Spleen (tissue), 11 donors: ENCODE results near the gene REV3L. TPM values are rescaled to one million over a fixed set of nuclear protein-coding genes. Genes with fewer than 3 reads are reported as not detected.

ENCODE experiments used
- DNase-seq: peaks from one replicate; pipeline ENCODE4 v3.0.0-alpha.2; 2020
- H3K27ac ChIP-seq, 8 donors: fragments of 200-600 bp; sonication (generic) in 7 of 8; 1 replicate in 4 of 8; 2 replicates in 4 of 8; pipeline versions ENCODE4 v1.5.0 to v1.8.0; 2016 to 2021; ENCODE audit warnings: inconsistent platforms in 4 of 8, mild to moderate bottlenecking in 4 of 8, moderate library complexity in 1 of 8
- H3K27me3 ChIP-seq, 7 donors: fragments of 200-600 bp; sonication (generic) in 6 of 7; replicated peaks in 1 of 7; 1 replicate in 4 of 7; 2 replicates in 3 of 7; pipeline versions ENCODE4 v1.5.0 to v1.8.0; 2016 to 2021; ENCODE audit warnings: inconsistent platforms in 3 of 7, mild to moderate bottlenecking in 1 of 7
- H3K36me3 ChIP-seq, 6 donors: fragments of 200-600 bp; sonication (generic) in 5 of 6; 1 replicate in 4 of 6; 2 replicates in 2 of 6; pipeline versions ENCODE4 v1.5.0 to v1.8.0; 2016 to 2021; ENCODE audit warnings: inconsistent platforms in 2 of 6
- H3K4me1 ChIP-seq, 6 donors: fragments of 200-600 bp; sonication (generic) in 5 of 6; 1 replicate in 3 of 6; 2 replicates in 3 of 6; pipeline versions ENCODE4 v1.5.0 to v1.8.0; 2016 to 2021; ENCODE audit warnings: inconsistent platforms in 3 of 6
- H3K4me3 ChIP-seq, 8 donors: fragments of 200-600 bp; sonication (generic) in 7 of 8; 1 replicate in 4 of 8; 2 replicates in 4 of 8; pipeline versions ENCODE4 v1.5.0 to v1.8.0; 2016 to 2021; ENCODE audit warnings: inconsistent platforms in 4 of 8, mild to moderate bottlenecking in 4 of 8, moderate library complexity in 2 of 8
- H3K9me3 ChIP-seq, 8 donors: fragments of 200-600 bp; sonication (generic) in 7 of 8; 1 replicate in 4 of 8; 2 replicates in 4 of 8; pipeline versions ENCODE4 v1.5.0 to v1.8.0; 2016 to 2021; ENCODE audit warnings: inconsistent platforms in 4 of 8
- POLR2A ChIP-seq, 3 donors: fragments of 450-650 bp; IDR thresholded peaks; one replicate each; pipeline ENCODE4 v1.5.1; 2017; ENCODE audit warnings: antibody characterized with exemption in 3 of 3, mild to moderate bottlenecking in 1 of 3
- POLR2AphosphoS5 ChIP-seq, 3 donors: sonication (generic); formaldehyde crosslinking; IDR thresholded peaks; one replicate each; pipeline ENCODE4 v1.5.1; 2017; ENCODE audit warnings: antibody characterized with exemption in 3 of 3
- WGBS, 5 donors: extraction: QIAGEN DNeasy Blood & Tissue Kit in 3 of 5; methylation state at CpG; one replicate each; pipeline versions ENCODE4 v1.1.5 to v1.1.7; 2013 to 2018; 5-methylcytosine and 5-hydroxymethylcytosine counted together
- intact Hi-C: fragments of 100-400 bp; cut with DNase I; formaldehyde crosslinking; loops from one replicate; pipeline ENCODE4 v1.15.0; 2023; ENCODE audit warnings: low total_unique reads
- polyA plus RNA-seq, 3 donors: library from polyadenylated mRNA; stranded (reverse); fragments of 200-250 nt; gene quantifications; one replicate each; pipeline ENCODE4 v1.2.1, GENCODE V29; 2013
- total RNA-seq, 7 donors: library from RNA; depleted of rRNA in 3 of 7; stranded (reverse); fragments of >200 nt in 3 of 7; fragmentation: NEBNext Ultra II Directional in 4 of 7; extraction: Animal tissue kit (Norgen Biotek cat#: 25700) in 4 of 7; gene quantifications; one replicate each; pipeline versions ENCODE4 v1.1.0 to v1.2.1, GENCODE V29; 2016 to 2021
- TF ChIP-seq, protein P1 (sequence below), 11 experiments: fragments of 200-600 bp in 7 of 11; fragments of 450-650 bp in 4 of 11; sonication (generic) in 4 of 11; IDR thresholded peaks in 8 of 11; conservative IDR thresholded peaks in 3 of 11; 1 replicate in 7 of 11; 2 replicates in 4 of 11; pipeline versions ENCODE4 v1.4.0 to v1.8.0; 2016 to 2021; ENCODE audit warnings: antibody characterized with exemption in 11 of 11, inconsistent platforms in 4 of 11, mild to moderate bottlenecking in 1 of 11
- donor health status: healthy with polysubstance abuse.
- donor health status: DM: no; HTN: no; CAD: no; lungs with moderate emphysema.
- donor health status: DM: no; HTN: no; CAD: no.
- donor health status: Bipolar disorder and iron deficiency.
- donor health status: healthy.
- donor health status: DM: no; HTN: no; CAD: no.
- donor health status: DM: yes; HTN: yes; CAD: no.

Gene REV3L
- total and polyA plus RNA-seq, 10 donors = 7.7 to 60.9 (median 29.8) TPM

DNA sequence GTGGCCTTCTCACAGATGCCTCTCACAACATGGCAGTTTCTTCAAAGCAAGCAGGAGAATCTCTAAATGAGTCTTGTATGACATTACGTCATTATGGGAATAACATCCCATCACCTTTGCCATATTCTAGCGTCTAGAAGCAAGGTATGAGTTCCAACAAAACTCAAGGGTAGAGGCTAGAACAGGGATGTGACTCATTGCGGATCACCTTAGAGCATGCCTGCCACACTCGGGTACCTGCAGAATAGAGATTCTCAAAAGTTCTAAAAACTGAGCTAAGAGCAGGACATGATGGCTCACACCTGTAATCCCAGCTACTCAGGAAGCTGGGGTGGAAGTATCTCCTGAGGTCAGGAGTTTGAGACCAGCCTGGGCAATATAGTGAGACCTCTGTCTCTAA, 212.9 kb downstream of the REV3L start:
- no peak overlapping the region for H3K27ac ChIP-seq
- WGBS, 5 donors = 96 to 100% (median 98%) methylated on average over 4 of the region's 4 CpGs
- H3K36me3 ChIP-seq = peaks cover 3 to 83% (median 50%) of the 10 kb centered on the region in 6 donors
- peaks cover 7 to 27% (median 25%) of the 10 kb centered on the region in 8 donors for H3K9me3 ChIP-seq
- no peaks in the 10 kb centered on the region for H3K27me3 ChIP-seq
- intact Hi-C loops = no loop called here
- no peak overlapping the region for H3K4me3 ChIP-seq
- DNase-seq = no peak
- peaks cover 0 to 12% (median 7%) of the 10 kb centered on the region in 6 donors for H3K4me1 ChIP-seq
- TF ChIP-seq POLR2A (IDR thresholded peaks at IDR 0.05) (no peak), POLR2AphosphoS5 (IDR thresholded peaks at IDR 0.05) (no peak)
- TF ChIP-seq, protein P1, sequence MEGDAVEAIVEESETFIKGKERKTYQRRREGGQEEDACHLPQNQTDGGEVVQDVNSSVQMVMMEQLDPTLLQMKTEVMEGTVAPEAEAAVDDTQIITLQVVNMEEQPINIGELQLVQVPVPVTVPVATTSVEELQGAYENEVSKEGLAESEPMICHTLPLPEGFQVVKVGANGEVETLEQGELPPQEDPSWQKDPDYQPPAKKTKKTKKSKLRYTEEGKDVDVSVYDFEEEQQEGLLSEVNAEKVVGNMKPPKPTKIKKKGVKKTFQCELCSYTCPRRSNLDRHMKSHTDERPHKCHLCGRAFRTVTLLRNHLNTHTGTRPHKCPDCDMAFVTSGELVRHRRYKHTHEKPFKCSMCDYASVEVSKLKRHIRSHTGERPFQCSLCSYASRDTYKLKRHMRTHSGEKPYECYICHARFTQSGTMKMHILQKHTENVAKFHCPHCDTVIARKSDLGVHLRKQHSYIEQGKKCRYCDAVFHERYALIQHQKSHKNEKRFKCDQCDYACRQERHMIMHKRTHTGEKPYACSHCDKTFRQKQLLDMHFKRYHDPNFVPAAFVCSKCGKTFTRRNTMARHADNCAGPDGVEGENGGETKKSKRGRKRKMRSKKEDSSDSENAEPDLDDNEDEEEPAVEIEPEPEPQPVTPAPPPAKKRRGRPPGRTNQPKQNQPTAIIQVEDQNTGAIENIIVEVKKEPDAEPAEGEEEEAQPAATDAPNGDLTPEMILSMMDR (IDR thresholded peaks at IDR 0.05 in 8 of 11, conservative IDR thresholded peaks at IDR 0.05 in 3 of 11) = no peak

DNA sequence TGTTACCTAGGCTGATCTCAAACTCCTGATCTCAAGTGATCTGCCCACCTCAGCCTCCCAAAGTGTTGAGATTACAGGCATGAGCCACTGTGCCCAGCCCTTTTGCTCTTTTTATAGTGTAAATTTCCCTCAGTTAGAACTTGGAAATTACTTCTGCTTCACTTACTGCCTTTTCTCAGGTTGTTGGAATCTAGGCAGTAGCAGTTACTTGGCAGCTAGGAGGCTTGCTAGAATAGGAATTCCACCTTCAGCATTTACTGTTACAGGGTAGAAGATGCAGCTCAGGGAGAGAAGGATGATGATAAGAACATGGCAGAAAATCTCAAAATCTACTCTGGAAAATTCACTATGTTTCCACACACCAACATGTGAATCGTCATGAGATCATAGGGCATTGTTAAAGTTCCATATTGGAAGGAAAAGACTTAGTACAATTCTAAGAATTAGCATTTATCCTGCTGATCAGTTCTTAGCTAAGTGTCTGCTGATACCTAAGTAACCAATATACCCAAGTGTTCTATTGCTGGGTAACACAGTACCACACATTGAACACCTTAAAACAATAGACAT, 213.5 kb downstream of the REV3L start:
- intact Hi-C loops = loop anchor here (10.0 kb wide), 1 partner anchor 775 kb away; no protein-coding TSS in a partner anchor
- H3K36me3 ChIP-seq = peaks cover 0 to 83% (median 47%) of the 10 kb centered on the region in 6 donors
- no peak overlapping the region for H3K27ac ChIP-seq
- no peak for DNase-seq
- 94 to 97% (median 96%) methylated on average over 1 of the region's 1 CpG for WGBS, 5 donors
- H3K4me1 ChIP-seq = peaks cover 0 to 12% (median 7%) of the 10 kb centered on the region in 6 donors
- TF ChIP-seq POLR2AphosphoS5 (IDR thresholded peaks at IDR 0.05) = no peak
- TF ChIP-seq POLR2A (IDR thresholded peaks at IDR 0.05) = no peak
- TF ChIP-seq, protein P1 (IDR thresholded peaks at IDR 0.05 in 8 of 11, conservative IDR thresholded peaks at IDR 0.05 in 3 of 11) = no peak
- H3K4me3 ChIP-seq = no peak overlapping the region
- H3K9me3 ChIP-seq = peaks cover 3 to 20% (median 18%) of the 10 kb centered on the region in 8 donors
- no peaks in the 10 kb centered on the region for H3K27me3 ChIP-seq

DNA sequence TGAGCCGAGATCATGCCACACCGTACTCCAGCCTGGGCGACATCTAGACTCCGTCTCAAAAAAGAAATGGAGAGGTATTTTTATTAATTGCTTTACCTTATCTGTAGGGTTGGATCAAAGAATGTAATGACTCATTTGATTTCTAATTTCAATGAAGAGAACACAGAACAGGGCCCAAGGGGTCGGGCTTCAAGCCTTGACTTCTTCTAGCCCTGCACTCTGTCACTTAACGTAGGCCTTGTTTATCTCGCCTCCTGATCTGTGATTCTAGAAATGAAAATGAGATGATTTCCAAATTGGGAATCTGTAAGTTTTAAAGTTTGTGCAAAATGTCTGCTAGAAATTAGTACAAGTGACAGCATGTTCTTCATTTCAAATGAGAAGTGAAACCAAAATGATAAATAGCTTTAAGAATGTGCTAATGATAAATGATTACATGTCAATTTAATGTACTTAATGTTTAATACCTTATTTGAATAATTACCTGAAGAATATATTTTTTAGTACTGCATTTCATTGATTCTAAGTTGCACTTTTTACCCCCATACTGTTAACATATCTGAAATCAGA, 215.2 kb downstream of the REV3L start:
- intact Hi-C loops = loop anchor here (10.0 kb wide), 1 partner anchor 777 kb away; no protein-coding TSS in a partner anchor
- TF ChIP-seq, protein P1 (IDR thresholded peaks at IDR 0.05 in 8 of 11, conservative IDR thresholded peaks at IDR 0.05 in 3 of 11) = no peak
- no peak for TF ChIP-seq POLR2AphosphoS5 (IDR thresholded peaks at IDR 0.05)
- no peak for TF ChIP-seq POLR2A (IDR thresholded peaks at IDR 0.05)
- peaks cover 0 to 17% (median 7%) of the 10 kb centered on the region in 6 donors for H3K4me1 ChIP-seq
- peak overlapping the region in 3 of 8 donors; percentile 19 to 48 (median 30) for H3K27ac ChIP-seq
- no peak overlapping the region for H3K4me3 ChIP-seq
- WGBS, 5 donors = 85 to 92% (median 90%) methylated on average over 7 of the region's 7 CpGs
- peaks cover 0 to 80% (median 35%) of the 10 kb centered on the region in 6 donors for H3K36me3 ChIP-seq
- DNase-seq = no peak
- no peaks in the 10 kb centered on the region for H3K27me3 ChIP-seq
- peaks cover 0 to 4% (median 2%) of the 10 kb centered on the region in 8 donors for H3K9me3 ChIP-seq

DNA sequence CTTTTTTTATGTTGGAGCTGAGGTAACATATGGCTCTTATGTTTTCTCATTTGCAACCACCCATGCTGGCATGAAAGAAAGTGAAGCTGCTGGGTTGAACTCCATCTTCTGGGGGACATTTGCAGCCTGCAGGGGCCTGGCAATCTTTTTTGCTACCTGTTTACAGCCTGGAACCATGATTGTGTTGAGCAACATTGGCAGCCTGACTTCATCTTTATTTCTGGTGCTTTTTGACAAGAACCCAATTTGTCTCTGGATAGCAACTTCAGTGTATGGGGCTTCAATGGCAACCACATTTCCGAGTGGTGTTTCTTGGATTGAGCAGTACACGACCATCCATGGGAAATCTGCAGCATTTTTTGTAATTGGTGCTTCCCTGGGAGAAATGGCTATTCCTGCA, 216.7 kb downstream of the REV3L start:
- Histone ChIP-seq H3K4me3 (no peak overlapping the region), H3K4me1 (peaks cover 0 to 32% (median 13%) of the 10 kb centered on the region in 6 donors), H3K9me3 (no peaks in the 10 kb centered on the region), H3K36me3 (peaks cover 0 to 79% (median 34%) of the 10 kb centered on the region in 6 donors), H3K27me3 (no peaks in the 10 kb centered on the region), H3K27ac (no peak overlapping the region)
- intact Hi-C loops = loop anchor here (10.0 kb wide), 1 partner anchor 779 kb away; no protein-coding TSS in a partner anchor
- WGBS, 5 donors = 92 to 98% (median 97%) methylated on average over 2 of the region's 2 CpGs
- TF ChIP-seq POLR2A (IDR thresholded peaks at IDR 0.05) (no peak), POLR2AphosphoS5 (IDR thresholded peaks at IDR 0.05) (no peak)
- TF ChIP-seq, protein P1 (IDR thresholded peaks at IDR 0.05 in 8 of 11, conservative IDR thresholded peaks at IDR 0.05 in 3 of 11) = no peak
- DNase-seq = no peak
